Cortex of kidney (tissue), 1 donor: ENCODE results near the gene PIGM.

Experiments used
- DNase-seq: peaks from one replicate; lab custom pipeline; 2025; lab: John Stamatoyannopoulos, UW

PIGM gene

GRCh38 chr1:160022330-160023310, 9.2 kb downstream of the PIGM start:
- no peak for DNase-seq

- no peak for DNase-seq
Measured at GRCh38 chr1:160021376-160022074, 10.3 kb downstream of the PIGM start.

DNA sequence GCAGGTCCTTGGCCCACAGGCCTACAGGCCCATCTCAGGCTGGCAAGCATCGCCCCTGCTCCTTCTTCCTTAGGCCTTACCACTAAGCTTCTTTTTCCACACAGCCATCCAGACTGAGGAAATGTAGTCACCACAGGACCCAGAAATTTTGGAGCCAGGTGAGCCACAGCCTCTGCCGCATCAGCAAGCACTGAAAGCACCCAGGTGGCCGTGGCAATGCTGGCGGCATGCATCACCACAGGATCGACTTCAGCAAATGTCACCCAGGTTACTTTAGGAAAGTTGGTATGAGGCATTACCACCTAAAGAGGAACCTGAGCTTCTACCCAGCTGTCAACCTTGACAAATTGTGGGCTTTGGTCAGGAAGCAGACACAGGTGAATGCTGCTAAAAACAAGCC, 11.6 kb downstream of the PIGM start:
- DNase-seq, result no peak

GRCh38 chr1:160018900-160019299, 12.9 kb downstream of the PIGM start:
- DNase-seq, result no peak

- DNase-seq, result no peak
Measured at GRCh38 chr1:160018347-160018746, 13.4 kb downstream of the PIGM start.

DNA sequence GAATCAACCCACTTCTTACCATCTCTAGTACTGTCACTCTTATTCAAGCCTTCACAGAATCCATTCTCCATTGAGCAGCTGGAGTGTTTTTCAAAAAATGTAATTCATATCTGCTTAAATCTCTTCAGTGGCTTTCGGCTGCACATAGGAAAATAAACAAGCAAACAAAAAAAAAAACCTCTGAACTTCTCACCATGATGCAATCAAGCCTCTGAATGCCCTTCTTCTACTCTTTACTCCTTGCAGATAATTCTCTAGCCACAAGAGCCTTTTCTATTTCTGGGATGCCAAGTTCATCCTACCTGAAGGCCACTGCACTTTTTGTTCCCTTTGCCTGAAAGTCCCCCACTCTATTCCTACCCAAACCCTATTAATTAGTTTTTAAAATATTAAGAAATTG, 14.2 kb downstream of the PIGM start:
- no peak for DNase-seq

- no peak for DNase-seq
Measured at GRCh38 chr1:160011781-160012180, 20.0 kb downstream of the PIGM start.

DNA sequence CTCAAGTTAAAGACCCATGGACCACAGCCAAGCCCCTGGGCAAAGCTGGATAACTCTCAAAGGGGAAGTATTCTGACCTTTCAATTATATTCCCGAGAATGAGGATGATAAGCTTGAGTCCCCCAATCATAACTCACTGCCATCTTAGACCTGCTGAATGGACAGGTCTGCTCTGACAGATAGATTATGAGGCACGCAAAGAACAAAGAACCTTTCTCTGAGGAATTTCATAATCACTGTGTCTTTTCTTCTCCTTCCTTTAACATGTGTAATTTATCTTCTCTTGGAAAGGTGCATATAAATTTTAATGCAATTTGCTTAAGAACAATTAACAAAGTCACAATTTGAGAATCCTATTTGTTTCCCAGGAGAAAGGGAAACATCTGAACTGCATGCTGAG, 22.0 kb downstream of the PIGM start:
- no peak for DNase-seq

- no peak for DNase-seq
Measured at GRCh38 chr1:160009081-160009480, 22.7 kb downstream of the PIGM start.

DNA sequence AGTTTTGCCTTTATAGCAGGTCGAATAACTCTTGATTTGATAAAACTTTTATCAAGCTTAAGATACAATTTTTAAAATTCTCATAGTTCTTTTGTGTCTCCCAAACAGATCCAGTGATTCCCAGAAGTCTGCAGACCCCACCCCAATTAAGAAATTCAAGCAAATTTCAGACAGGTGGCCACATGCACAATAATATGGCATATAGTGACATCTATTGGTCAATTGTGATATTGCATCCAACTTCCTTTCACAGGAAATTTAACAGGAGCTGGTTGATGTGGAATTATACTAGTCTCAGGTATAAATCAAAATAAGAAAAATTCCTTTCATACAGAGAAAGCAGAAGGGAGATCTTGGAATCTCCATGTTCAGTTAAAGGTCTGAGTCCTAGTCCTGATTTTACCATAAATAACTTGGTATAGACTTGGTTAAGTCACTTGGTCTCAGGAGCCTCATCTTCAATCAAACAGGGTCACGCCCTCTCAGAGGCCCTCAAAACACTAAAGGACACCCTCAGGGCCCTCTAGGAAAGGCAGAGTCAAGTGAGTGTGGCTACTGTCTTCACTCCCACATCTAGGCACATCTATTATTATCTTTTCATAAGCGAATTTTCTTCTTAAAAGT, 24.1 kb downstream of the PIGM start:
- DNase-seq, result no peak

DNA sequence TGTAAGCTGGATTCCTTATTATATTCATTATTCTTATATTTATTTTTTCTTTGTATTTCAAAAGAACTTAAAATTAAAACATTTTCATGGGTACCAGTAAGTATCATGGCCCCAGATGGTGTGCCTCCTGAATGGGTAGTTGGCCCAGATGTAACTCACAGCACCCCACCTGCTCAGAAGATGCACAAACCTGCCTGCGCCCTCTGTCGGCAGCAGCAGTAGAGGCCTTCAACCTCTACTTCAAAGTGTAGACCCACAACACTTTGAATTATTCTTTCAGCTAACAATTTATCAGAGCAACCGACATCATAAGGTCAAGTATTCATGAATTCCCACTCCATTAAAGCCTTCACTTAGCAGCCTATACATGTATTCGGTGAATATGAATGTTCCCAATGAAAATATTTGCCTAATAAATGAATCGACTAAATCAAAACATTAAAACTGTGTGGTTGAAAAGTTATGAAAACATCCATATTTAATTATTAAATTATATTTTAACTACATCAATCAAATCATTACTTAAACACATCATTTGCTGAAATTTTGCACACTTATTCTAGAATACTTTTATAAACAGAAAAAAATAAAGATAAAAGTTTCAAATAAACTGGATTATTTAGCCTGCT, 25.4 kb downstream of the PIGM start:
- DNase-seq, result no peak

DNA sequence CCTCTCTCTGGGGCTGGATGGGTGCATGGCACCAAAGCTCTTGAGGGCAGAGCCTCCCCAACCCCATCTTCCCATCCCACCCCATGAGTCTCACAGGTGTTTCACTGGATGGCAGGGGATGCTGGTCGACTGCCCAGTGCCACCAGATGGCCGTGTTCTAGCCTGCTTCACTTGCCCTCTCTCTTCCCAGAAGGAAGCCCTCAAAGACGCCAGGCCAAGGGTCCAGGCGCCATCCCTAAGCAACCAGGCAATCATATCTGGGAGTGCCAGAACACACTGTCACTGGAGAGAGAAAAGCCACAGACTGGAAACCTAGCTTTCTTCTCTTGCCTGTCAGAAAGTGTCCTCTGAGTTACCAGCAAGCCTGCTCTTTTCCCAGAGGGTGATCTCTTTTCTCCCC, 26.7 kb downstream of the PIGM start:
- DNase-seq, result no peak

GRCh38 chr1:160004425-160004824, 27.4 kb downstream of the PIGM start:
- no peak for DNase-seq

DNA sequence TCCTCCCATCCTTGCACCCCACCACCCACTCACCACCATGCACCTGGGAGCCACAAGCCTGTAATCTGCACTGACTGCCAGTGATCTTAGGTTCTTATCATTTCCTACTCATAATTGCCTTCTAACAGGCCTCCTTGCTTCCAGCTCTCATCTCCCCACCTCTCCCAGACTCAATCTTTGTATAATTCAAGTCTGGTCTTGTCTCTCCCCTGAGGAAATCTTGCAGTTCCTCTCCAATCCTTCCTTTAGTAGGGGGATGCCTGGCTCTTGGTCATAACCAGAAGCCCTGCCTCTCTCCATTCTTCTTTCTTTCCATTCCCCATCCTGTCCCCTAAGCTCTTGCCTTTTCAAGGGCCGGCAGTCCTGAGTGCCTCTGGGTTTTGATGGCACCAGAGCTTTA, 27.8 kb downstream of the PIGM start:
- DNase-seq, result no peak

DNA sequence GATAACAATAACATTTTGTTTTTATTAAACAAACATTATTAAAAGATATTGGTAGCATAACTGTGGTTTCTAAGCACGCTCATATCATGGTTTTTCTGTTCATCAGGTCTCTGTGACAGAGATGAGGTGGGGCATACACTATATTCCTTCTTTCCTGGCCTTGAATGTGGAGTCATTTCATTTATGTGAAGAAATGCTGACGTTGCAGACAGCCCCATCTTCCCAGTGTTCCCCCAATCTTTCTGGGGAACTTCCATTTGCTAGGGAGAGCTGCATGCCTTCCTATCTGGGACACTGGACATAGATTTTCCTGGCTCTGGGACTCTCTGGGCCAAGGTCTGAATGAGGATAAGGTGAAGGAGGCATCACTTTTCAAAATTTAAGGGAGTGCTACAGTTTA, 30.4 kb downstream of the PIGM start:
- DNase-seq, result no peak

DNA sequence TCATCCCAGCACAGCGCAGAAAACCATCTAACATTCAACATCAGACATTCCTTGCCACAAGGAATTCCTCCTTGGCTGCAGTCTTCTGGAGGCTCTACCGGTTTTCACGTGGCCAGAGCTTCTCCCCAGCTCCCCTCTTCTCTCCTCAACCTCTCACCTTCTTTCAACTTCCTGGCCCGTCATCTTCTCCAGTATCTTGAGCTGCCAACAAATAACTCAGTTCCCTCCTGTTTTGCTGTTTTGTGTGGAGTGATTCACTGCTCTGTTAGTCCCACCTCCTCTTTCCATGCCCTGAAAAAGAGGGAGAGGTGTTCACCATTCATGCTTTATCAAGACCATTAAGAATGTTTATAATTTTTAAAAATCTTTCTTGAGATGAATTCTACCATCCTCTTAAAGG, 32.6 kb downstream of the PIGM start:
- DNase-seq, result no peak

GRCh38 chr1:159996653-159997052, 35.1 kb downstream of the PIGM start:
- no peak for DNase-seq

DNA sequence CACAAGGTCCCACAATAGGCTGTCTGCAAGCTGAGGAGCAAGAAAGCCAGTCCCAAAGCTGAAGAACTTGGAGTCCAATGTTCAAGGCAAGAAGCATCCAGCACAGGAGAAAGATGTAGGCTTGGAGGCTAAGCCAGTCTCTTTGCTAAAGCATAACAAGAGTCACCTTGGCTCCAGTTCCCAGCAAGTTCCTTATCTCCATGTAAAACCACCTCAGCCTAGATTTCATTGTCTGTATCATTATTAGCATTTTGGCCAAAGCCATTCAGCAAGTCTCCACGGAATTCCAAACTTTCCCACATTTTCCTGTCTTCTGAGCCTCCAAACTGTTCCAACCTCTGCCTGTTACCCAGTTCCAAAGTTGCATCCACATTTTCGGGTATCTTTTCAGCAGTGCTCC, 36.9 kb downstream of the PIGM start:
- no peak for DNase-seq

DNA sequence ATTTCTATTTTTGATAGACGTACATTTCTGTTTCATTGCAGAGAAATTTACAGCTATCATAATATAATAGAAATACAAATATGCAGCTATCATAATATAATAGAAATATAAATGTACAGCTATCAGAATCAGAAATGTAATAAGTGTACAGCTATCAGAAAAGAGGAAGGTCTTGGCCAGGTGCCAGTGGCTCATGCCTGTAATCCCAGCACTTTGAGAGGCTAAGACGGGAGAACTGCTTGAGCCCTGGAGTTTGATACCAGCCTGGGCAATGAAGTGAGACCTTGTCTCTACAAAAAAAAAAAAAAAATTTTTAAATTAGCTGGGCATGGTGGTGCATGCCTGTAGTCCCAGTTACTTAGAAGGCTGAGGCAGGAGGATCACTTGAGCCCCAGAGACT, 37.9 kb downstream of the PIGM start:
- no peak for DNase-seq

DNA sequence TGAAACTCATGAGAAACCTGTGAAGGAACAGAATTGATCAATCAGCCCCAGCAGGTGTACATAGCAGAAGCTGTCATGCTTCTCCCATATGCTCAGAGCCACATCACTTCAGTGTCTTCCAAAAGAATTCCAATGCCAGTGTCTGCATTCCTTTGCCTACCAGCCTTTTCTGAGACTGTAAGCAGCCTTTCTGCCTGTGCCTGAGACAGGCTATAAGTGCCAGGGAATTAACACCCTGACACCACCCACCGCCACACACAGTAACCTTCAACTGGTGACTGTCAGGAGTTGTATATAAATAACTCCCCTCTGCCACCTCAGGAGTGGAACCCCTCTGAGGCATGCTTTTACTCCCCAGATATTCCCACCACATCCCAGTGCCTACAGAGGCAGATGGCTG, 39.6 kb downstream of the PIGM start:
- DNase-seq, result no peak

- no peak for DNase-seq
Measured at GRCh38 chr1:159991513-159991912, 40.3 kb downstream of the PIGM start.

- DNase-seq, result no peak
Measured at GRCh38 chr1:159990005-159990404, 41.8 kb downstream of the PIGM start.
